ENCODE results near the gene YIPF2. TPM values are rescaled to one million over a fixed set of nuclear protein-coding genes. Genes with fewer than 3 reads are reported as not detected.

The YIPF2 gene
- total RNA-seq, 1 donor: 112 TPM

DNA sequence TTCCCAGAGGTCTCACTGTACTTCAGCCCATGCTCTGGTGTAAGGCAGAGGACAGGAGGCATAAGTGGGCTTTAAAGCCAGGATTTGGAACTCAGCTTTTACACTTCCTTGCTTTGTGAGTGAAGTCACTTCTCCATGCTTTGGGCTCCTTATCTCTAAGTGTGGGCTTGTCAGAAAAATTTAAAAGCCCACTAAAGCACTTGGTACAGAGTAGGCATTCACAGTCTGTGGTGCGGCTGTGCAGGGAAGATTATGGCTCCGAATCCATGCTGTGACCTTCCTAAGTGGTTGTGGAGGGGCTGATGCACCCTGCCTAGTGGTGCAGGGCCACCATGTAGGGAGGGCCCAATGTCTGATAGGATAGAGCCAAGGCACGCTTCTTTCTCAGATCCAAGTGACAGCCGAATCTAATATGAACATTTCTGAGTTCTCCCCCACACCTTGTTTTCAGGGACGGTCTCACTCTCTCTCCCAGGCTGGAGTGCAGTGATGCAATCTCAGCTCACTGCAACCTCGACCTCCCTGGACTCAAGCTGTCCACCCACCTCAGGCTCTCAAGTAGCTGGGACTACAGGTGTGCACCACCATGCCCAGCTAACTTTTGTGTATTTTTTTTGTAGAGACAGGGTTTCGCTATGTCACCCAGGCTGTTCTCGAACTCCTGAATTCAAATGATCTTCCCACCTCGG, 7.1 kb upstream of the YIPF2 start:
- DNase-seq (ENCODE audit: low read depth): no peak
- TF ChIP-seq, protein P1, sequence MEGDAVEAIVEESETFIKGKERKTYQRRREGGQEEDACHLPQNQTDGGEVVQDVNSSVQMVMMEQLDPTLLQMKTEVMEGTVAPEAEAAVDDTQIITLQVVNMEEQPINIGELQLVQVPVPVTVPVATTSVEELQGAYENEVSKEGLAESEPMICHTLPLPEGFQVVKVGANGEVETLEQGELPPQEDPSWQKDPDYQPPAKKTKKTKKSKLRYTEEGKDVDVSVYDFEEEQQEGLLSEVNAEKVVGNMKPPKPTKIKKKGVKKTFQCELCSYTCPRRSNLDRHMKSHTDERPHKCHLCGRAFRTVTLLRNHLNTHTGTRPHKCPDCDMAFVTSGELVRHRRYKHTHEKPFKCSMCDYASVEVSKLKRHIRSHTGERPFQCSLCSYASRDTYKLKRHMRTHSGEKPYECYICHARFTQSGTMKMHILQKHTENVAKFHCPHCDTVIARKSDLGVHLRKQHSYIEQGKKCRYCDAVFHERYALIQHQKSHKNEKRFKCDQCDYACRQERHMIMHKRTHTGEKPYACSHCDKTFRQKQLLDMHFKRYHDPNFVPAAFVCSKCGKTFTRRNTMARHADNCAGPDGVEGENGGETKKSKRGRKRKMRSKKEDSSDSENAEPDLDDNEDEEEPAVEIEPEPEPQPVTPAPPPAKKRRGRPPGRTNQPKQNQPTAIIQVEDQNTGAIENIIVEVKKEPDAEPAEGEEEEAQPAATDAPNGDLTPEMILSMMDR (IDR thresholded peaks at IDR 0.05; ENCODE audit: insufficient read depth, low read depth, low read length): no peak

DNA sequence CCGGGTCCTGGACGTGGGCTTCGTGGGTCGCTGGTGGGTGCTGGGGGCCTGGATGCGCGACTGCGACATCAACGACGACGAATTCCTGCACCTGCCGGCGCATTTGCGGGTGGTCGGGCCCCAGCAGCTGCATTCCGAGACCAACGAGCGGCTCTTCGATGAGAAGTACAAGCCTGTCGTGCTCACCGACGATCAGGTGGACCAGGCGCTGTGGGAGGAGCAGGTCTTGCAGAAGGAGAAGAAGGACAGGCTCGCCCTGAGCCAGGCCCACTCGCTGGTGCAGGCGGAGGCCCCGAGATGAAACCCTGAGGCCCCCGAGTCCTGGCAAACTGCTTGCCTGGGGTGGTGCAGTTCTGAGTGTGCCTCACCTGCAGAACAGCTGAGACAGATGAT, 959 bp upstream of the YIPF2 start:
- DNase-seq (ENCODE audit: low read depth): no peak
- TF ChIP-seq, protein P1 (IDR thresholded peaks at IDR 0.05; ENCODE audit: insufficient read depth, low read depth, low read length): no peak
- H3K4me3 ChIP-seq (ENCODE audit: low read depth, low read length): peak overlapping the region; percentile 91

More for the DNA sequence above, 7.1 kb upstream of the YIPF2 start:
- no peak overlapping the region for H3K4me3 ChIP-seq (ENCODE audit: low read depth, low read length)

DNA sequence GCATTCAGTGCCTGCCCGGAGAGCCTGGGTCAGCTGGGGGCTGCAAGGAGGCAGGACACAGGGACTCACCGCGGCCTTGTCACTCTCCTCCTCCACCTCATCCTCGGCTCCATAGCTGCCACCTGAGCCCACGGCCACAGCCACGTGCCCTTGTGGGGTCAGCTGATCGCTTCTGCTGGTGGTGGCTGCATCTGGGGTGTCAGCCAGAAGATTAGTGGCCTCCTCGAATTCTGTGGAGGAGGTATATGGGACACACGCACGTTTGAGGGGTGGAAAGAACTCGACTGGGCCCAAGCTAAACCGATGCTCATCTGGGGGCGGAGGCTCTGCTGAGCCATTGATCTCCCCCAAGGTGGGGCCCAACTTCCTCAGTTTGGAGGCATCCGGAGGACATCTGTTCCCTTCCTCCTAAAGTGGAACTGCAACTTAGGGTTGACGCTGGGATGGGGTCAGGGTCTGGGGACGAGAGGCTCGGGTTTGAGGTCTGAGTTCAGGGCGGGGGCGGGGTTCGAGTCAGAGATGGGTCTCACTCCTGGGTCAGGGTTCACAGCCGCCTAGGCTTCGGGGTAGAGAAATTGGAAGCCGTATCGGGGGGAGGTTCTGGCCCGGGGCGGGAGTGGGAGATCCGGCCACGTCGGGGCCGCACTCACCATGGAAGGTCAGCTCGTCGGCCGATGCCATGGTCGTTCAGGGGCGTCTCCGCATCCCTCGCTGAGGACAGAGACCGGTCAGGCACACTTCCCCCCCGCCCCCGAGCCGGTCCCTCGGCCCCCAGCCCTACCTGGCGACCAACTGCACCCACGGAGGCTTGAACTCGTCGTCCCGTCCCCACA, 493 bp downstream of the YIPF2 start:
- DNase-seq (ENCODE audit: low read depth): no peak
- peak overlapping the region; percentile 91 for H3K4me3 ChIP-seq (ENCODE audit: low read depth, low read length)
- TF ChIP-seq, protein P1 (IDR thresholded peaks at IDR 0.05; ENCODE audit: insufficient read depth, low read depth, low read length): no peak

DNA sequence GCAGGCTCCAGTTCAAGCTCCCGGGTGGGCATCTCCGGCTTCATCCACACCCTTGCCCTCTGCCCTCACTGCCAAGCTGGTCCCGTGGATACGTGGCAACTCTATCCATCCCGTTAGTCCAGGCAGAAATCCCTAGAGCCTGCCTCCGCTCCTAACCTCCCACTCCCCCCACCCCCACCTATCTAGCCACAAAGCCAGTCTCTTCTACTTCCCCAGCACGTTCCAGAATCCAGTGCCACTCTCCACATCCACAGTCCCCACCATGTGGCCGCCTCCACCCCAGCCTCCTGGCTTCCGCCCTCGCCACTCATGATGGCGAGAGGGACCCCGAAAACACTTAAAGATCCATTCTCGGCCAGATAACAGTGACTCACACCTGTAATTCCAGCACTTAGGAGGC, 3.8 kb downstream of the YIPF2 start:
- TF ChIP-seq, protein P1 (IDR thresholded peaks at IDR 0.05; ENCODE audit: insufficient read depth, low read depth, low read length): no peak
- DNase-seq (ENCODE audit: low read depth): no peak
- H3K4me3 ChIP-seq (ENCODE audit: low read depth, low read length): no peak overlapping the region

DNA sequence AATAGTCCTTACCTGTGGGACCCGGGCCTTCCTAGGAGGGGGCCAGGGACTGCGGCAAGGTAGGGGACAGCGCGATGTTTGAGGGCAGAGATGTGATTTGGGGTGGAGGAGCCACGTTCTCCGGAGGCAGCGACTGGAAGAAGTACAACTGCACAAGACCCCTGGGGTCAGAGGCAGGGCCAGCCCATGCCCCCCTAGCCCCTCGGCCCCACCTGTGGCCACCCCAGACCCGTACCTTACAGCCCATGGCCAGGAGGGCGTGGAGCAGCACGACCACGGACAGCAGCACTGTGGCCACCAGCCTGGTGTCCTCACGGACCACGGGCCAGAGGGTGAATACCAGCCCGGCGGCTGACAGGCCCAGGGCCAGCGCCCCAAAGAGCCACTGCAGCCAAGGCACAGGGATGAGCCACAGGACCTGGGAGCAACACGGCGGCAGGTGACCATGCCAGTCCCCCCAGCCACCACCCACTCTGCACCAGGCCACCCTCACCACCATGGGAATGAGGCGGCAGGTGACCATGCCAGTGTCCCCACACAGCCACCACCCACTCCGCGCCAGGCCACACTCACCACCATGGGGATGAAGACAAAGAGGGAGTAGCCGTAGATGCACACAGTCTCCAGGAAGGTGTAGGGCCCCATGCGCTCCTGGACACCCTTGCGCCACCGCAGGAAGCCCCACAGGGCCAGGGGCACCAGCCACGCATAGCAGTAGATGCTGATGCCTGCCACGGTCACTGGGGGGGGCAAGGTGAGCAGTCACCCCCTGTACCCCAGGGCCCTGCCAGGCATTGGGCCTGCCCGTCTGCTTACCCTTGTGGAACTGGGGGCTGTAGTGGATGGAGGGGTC, 5.0 kb downstream of the YIPF2 start:
- TF ChIP-seq, protein P1 (IDR thresholded peaks at IDR 0.05; ENCODE audit: insufficient read depth, low read depth, low read length): no peak
- DNase-seq (ENCODE audit: low read depth): no peak
- H3K4me3 ChIP-seq (ENCODE audit: low read depth, low read length): no peak overlapping the region

DNA sequence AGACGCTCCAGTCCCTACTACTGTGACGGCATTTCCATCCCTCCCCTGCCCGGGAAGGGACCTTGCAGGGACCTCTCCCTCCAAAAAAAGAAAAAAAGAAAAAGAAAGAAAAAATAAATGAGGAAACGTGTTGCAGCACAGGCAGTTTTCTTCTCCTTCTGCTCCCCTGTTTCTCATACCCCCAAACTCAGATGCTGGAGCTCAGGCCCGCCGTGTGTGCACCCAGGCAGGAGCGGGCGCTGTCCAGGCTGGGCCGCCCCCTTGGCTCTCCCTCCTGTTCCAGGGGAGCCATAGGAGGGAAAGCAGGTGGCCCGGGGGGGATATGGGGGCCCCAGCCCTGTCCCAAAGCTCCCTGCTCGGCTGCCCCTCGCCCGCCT, 5.8 kb downstream of the YIPF2 start:
- no peak for DNase-seq (ENCODE audit: low read depth)
- H3K4me3 ChIP-seq (ENCODE audit: low read depth, low read length): no peak overlapping the region
- TF ChIP-seq, protein P1 (IDR thresholded peaks at IDR 0.05; ENCODE audit: insufficient read depth, low read depth, low read length): no peak

Data from fibroblast of villous mesenchyme (primary cell).